Liver (tissue), 9 donors: Measurements from ENCODE around the gene TMEM255B. TPM values are rescaled to one million over a fixed set of nuclear protein-coding genes. Genes with fewer than 3 reads are reported as not detected.

Experiments used
- DNase-seq: peaks from one replicate; pipeline ENCODE4 v3.0.0-alpha.2; 2017; ENCODE audit warnings: low spot score
- H3K27ac ChIP-seq, 2 donors: one replicate each; pipeline ENCODE4 v1.7.0; 2013; ENCODE audit warnings: inconsistent platforms in 2 of 2, low read length in 2 of 2, control low read depth in 1 of 2, low read depth in 1 of 2, mild to moderate bottlenecking in 1 of 2
- H3K27me3 ChIP-seq, 4 donors: one replicate each; pipeline versions ENCODE4 v1.6.1 to v1.7.0; 2013; ENCODE audit warnings: low read length in 3 of 4, inconsistent platforms in 1 of 4, mild to moderate bottlenecking in 1 of 4, moderate library complexity in 1 of 4; ENCODE audit not compliant: control insufficient read depth in 4 of 4, insufficient read depth in 4 of 4
- H3K36me3 ChIP-seq, 4 donors: one replicate each; pipeline versions ENCODE4 v1.6.1 to v1.7.0; 2013; ENCODE audit warnings: low read length in 3 of 4, mild to moderate bottlenecking in 3 of 4, low read depth in 1 of 4, moderate library complexity in 1 of 4; ENCODE audit not compliant: control insufficient read depth in 4 of 4, insufficient read depth in 3 of 4
- H3K4me1 ChIP-seq, 4 donors: one replicate each; pipeline versions ENCODE4 v1.6.1 to v1.7.0; 2013; ENCODE audit warnings: low read length in 3 of 4, mild to moderate bottlenecking in 3 of 4, moderate library complexity in 1 of 4; ENCODE audit not compliant: control insufficient read depth in 4 of 4, insufficient read depth in 4 of 4
- H3K4me3 ChIP-seq, 3 donors: one replicate each; pipeline versions ENCODE4 v1.6.1 to v1.7.0; 2013; ENCODE audit warnings: low read length in 3 of 3, control low read depth in 1 of 3, low read depth in 1 of 3, mild to moderate bottlenecking in 1 of 3
- H3K9ac ChIP-seq, 2 donors: one replicate each; pipeline ENCODE4 v1.7.0; 2013; ENCODE audit warnings: low read length in 2 of 2, mild to moderate bottlenecking in 2 of 2, moderate library complexity in 2 of 2, control low read depth in 1 of 2, low read depth in 1 of 2
- H3K9me3 ChIP-seq, 4 donors: one replicate each; pipeline versions ENCODE4 v1.6.1 to v1.7.0; 2013; ENCODE audit warnings: low read length in 3 of 4; ENCODE audit not compliant: control insufficient read depth in 4 of 4
- EGR1 ChIP-seq, 2 donors: IDR thresholded peaks; 2 replicates each; pipeline ENCODE4 v1.6.1; 2016 to 2018; ENCODE audit warnings: antibody characterized with exemption in 2 of 2, low read depth in 2 of 2
- FOXA1 ChIP-seq: IDR thresholded peaks from 2 replicates; pipeline ENCODE4 v1.6.1; 2016; ENCODE audit warnings: antibody characterized with exemption
- FOXA2 ChIP-seq: IDR thresholded peaks from 2 replicates; pipeline ENCODE4 v1.6.1; 2016; ENCODE audit warnings: antibody characterized with exemption
- GABPA ChIP-seq, 2 donors: IDR thresholded peaks in 1 of 2; conservative IDR thresholded peaks in 1 of 2; 2 replicates each; pipeline ENCODE4 v1.6.1; 2016; ENCODE audit warnings: antibody characterized with exemption in 2 of 2, mild to moderate bottlenecking in 1 of 2, moderate library complexity in 1 of 2
- HNF4A ChIP-seq, 2 donors: conservative IDR thresholded peaks; 2 replicates each; pipeline ENCODE4 v1.6.1; 2016; ENCODE audit warnings: antibody characterized with exemption in 2 of 2, mild to moderate bottlenecking in 2 of 2
- RAD21 ChIP-seq, 2 donors: IDR thresholded peaks; 2 replicates each; pipeline ENCODE4 v1.6.1; 2016; ENCODE audit warnings: antibody characterized with exemption in 2 of 2, mild to moderate bottlenecking in 2 of 2
- RXRA ChIP-seq, 2 donors: IDR thresholded peaks; 2 replicates each; pipeline ENCODE4 v1.6.1; 2017 to 2018; ENCODE audit warnings: antibody characterized with exemption in 2 of 2, mild to moderate bottlenecking in 1 of 2
- SP1 ChIP-seq: IDR thresholded peaks from 2 replicates; pipeline ENCODE4 v1.6.1; 2018; ENCODE audit warnings: antibody characterized with exemption, mild to moderate bottlenecking
- WGBS: extraction: QIAGEN DNeasy Blood & Tissue Kit; methylation state at CpG from one replicate; pipeline ENCODE4 v1.1.7; 2013; 5-methylcytosine and 5-hydroxymethylcytosine counted together
- polyA plus RNA-seq, 2 donors: library from polyadenylated mRNA; stranded (reverse) in 1 of 2; unstranded in 1 of 2; fragments of 200-250 nt in 1 of 2; fragments of >200 nt in 1 of 2; fragmentation: Nextera tagmentation in 1 of 2; extraction: Ambion mirVana in 1 of 2; gene quantifications; one replicate each; pipeline versions ENCODE4 v1.2.1 to v1.2.3, GENCODE V29; 2013 to 2015
- total RNA-seq, 2 donors: library from RNA; depleted of rRNA; stranded (reverse); fragments of >200 nt; gene quantifications; one replicate each; pipeline ENCODE4 v1.2.3, GENCODE V29; 2014
- TF ChIP-seq, protein P1 (sequence below): fragments of 150-350 bp; IDR thresholded peaks from 2 replicates; pipeline ENCODE4 v1.5.1; 2017; ENCODE audit warnings: improper control_type of control experiment, low read depth, low read length; ENCODE audit not compliant: missing input control
- TF ChIP-seq, protein P2 (sequence below): IDR thresholded peaks from 2 replicates; pipeline ENCODE4 v1.6.1; 2016; ENCODE audit warnings: antibody characterized with exemption, mild to moderate bottlenecking
- TF ChIP-seq, protein P3 (sequence below): IDR thresholded peaks from 2 replicates; pipeline ENCODE4 v1.6.1; 2016; ENCODE audit warnings: antibody characterized with exemption
- TF ChIP-seq, protein P4 (sequence below): IDR thresholded peaks from 2 replicates; pipeline ENCODE4 v1.6.1; 2016; ENCODE audit warnings: antibody characterized with exemption
- TF ChIP-seq, protein P5 (sequence below): IDR thresholded peaks from 2 replicates; pipeline ENCODE4 v1.6.1; 2016; ENCODE audit warnings: antibody characterized with exemption
- donor health status: healthy.
- donor health status: healthy.
- donor health status: healthy.
- donor health status: healthy.
- donor health status: healthy.

TMEM255B gene
- total and polyA plus RNA-seq, 4 donors: 0.37 to 8.6 (median 3.5) TPM

DNA sequence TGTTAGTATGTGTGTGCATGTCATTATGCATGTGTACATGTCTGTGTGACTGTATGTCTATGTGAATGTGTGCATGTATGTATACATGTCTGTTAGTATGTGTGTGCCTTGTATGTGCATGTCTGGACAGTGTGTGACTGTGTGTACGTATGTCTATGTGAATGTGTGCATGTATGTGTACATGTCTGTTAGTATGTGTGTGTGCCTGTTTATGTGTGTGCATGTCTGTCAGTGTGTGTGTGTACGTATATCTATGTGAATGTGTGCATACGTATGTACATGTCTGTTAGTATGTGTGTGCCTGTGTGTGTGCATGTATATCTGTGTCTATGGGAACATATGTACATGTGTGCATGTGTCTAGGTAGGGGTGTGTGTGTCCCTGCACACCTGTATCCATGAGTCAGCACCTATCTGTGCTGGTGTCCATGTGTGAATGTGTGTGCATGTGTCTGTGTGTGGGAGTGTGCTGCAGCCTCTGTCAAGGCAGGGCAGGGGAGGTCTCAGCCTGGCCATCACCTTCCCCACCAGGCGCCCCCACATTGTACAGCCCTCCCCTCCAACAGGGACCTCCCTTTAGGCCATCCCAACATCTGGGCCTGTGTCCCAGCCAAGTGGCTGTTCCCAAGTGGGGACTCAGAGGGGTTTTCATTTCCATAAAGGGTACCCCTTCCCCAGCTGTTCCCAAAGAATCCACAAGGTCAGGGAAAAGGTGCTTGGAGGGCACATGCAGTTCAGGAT lies 100.5 kb downstream of the TMEM255B start:
- no peak overlapping the region for H3K9ac ChIP-seq
- DNase-seq: no peak

DNA sequence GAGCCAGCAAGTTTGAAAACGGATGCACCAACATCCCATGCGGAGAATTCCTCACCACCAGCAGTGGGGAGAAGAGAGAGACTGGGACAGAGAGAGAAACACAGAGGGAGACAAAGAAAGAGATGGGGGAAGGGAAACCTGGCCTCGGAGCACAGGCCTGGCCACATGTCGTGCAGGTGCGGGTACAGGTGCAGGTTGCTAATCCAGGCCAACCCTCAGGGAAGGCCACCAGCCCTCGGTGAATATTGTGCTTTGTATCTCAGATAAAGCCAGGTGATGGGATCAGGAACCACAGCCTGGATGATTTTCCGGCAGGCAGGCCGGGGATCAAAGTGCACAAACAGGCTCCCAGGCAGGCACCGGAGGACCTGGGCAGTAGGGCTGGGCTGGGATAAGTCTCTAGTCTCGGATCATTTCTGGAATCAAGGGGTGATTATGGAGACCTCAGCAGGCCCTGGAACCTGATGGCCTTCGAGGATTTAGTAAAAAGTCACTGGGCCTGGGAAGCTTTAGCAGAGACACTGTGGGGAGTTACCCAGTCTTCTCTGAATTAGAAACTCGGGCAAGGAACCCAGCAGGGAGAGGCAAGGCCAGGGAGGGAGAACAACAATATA lies 101.1 kb downstream of the TMEM255B start:
- Histone ChIP-seq H3K9me3 (no peaks in the 10 kb centered on the region), H3K27me3 (no peaks in the 10 kb centered on the region), H3K27ac (peak overlapping the region in 1 of 2 donors; percentile 33), H3K4me1 (peaks cover 13 to 33% (median 23%) of the 10 kb centered on the region in 4 donors), H3K36me3 (no peaks in the 10 kb centered on the region), H3K4me3 (no peak overlapping the region), H3K9ac (no peak overlapping the region)
- peak in 1 of 2 donors; percentile 45 for TF ChIP-seq RXRA (IDR thresholded peaks at IDR 0.05)
- TF ChIP-seq, protein P1, sequence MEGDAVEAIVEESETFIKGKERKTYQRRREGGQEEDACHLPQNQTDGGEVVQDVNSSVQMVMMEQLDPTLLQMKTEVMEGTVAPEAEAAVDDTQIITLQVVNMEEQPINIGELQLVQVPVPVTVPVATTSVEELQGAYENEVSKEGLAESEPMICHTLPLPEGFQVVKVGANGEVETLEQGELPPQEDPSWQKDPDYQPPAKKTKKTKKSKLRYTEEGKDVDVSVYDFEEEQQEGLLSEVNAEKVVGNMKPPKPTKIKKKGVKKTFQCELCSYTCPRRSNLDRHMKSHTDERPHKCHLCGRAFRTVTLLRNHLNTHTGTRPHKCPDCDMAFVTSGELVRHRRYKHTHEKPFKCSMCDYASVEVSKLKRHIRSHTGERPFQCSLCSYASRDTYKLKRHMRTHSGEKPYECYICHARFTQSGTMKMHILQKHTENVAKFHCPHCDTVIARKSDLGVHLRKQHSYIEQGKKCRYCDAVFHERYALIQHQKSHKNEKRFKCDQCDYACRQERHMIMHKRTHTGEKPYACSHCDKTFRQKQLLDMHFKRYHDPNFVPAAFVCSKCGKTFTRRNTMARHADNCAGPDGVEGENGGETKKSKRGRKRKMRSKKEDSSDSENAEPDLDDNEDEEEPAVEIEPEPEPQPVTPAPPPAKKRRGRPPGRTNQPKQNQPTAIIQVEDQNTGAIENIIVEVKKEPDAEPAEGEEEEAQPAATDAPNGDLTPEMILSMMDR: no peak
- TF ChIP-seq, protein P2, sequence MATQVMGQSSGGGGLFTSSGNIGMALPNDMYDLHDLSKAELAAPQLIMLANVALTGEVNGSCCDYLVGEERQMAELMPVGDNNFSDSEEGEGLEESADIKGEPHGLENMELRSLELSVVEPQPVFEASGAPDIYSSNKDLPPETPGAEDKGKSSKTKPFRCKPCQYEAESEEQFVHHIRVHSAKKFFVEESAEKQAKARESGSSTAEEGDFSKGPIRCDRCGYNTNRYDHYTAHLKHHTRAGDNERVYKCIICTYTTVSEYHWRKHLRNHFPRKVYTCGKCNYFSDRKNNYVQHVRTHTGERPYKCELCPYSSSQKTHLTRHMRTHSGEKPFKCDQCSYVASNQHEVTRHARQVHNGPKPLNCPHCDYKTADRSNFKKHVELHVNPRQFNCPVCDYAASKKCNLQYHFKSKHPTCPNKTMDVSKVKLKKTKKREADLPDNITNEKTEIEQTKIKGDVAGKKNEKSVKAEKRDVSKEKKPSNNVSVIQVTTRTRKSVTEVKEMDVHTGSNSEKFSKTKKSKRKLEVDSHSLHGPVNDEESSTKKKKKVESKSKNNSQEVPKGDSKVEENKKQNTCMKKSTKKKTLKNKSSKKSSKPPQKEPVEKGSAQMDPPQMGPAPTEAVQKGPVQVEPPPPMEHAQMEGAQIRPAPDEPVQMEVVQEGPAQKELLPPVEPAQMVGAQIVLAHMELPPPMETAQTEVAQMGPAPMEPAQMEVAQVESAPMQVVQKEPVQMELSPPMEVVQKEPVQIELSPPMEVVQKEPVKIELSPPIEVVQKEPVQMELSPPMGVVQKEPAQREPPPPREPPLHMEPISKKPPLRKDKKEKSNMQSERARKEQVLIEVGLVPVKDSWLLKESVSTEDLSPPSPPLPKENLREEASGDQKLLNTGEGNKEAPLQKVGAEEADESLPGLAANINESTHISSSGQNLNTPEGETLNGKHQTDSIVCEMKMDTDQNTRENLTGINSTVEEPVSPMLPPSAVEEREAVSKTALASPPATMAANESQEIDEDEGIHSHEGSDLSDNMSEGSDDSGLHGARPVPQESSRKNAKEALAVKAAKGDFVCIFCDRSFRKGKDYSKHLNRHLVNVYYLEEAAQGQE: peak; percentile 49
- peak in 1 of 2 donors; percentile 83 for TF ChIP-seq HNF4A (conservative IDR thresholded peaks at IDR 0.05)
- DNase-seq: no peak
- 53% methylated on average over 12 of the region's 12 CpGs for WGBS

More for the DNA sequence above, 100.5 kb downstream of the TMEM255B start:
- H3K9me3 ChIP-seq: no peaks in the 10 kb centered on the region
- no peaks in the 10 kb centered on the region for H3K36me3 ChIP-seq
- peaks cover 11 to 30% (median 25%) of the 10 kb centered on the region in 4 donors for H3K4me1 ChIP-seq
- H3K27me3 ChIP-seq: no peaks in the 10 kb centered on the region
- no peak overlapping the region for H3K4me3 ChIP-seq
- TF ChIP-seq, protein P3, sequence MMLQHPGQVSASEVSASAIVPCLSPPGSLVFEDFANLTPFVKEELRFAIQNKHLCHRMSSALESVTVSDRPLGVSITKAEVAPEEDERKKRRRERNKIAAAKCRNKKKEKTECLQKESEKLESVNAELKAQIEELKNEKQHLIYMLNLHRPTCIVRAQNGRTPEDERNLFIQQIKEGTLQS: no peak
- TF ChIP-seq RXRA (IDR thresholded peaks at IDR 0.05): no peak
- no peak for TF ChIP-seq FOXA1
- TF ChIP-seq, protein P1: no peak
- TF ChIP-seq, protein P4, sequence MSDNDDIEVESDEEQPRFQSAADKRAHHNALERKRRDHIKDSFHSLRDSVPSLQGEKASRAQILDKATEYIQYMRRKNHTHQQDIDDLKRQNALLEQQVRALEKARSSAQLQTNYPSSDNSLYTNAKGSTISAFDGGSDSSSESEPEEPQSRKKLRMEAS: no peak
- no peak for TF ChIP-seq RAD21 (IDR thresholded peaks at IDR 0.05)
- no peak for TF ChIP-seq GABPA (IDR thresholded peaks at IDR 0.05 in 1 of 2, conservative IDR thresholded peaks at IDR 0.05 in 1 of 2)
- TF ChIP-seq, protein P5, sequence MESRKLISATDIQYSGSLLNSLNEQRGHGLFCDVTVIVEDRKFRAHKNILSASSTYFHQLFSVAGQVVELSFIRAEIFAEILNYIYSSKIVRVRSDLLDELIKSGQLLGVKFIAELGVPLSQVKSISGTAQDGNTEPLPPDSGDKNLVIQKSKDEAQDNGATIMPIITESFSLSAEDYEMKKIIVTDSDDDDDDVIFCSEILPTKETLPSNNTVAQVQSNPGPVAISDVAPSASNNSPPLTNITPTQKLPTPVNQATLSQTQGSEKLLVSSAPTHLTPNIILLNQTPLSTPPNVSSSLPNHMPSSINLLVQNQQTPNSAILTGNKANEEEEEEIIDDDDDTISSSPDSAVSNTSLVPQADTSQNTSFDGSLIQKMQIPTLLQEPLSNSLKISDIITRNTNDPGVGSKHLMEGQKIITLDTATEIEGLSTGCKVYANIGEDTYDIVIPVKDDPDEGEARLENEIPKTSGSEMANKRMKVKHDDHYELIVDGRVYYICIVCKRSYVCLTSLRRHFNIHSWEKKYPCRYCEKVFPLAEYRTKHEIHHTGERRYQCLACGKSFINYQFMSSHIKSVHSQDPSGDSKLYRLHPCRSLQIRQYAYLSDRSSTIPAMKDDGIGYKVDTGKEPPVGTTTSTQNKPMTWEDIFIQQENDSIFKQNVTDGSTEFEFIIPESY: no peak
- no peak for TF ChIP-seq FOXA2
- no peak for TF ChIP-seq EGR1 (IDR thresholded peaks at IDR 0.05; ENCODE audit: low read depth in 2 of 2)
- no peak for TF ChIP-seq SP1
- no peak overlapping the region for H3K27ac ChIP-seq
- 93% methylated on average over 4 of the region's 4 CpGs for WGBS
